HPDE6-E6E7 (cell line): ENCODE results near the gene VPS35.

Experiments
- DNase-seq: peaks from one replicate; pipeline ENCODE4 v3.0.0; 2011; ENCODE audit warnings: missing footprints; ENCODE audit errors: extremely low spot score

Gene VPS35

DNA sequence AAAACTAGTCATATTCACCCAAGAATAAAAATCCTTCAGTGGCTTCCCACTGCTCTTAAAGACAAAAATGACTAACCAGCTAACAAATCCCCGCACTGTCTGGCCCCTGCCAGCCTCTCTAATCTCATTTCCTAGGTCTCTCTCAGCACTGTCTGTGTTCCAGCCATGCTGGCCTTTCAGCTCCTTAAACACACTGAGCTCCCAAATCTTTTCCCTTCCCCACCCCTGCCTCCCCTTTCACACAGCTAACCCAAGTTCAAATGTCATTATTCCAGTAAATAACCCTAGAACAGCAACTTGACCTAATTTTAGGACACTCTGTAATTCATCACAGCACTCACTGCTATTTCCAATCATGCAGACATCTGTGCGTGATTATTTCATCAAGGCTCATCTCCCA, 75.6 kb downstream of the VPS35 start:
- no peak for DNase-seq

DNA sequence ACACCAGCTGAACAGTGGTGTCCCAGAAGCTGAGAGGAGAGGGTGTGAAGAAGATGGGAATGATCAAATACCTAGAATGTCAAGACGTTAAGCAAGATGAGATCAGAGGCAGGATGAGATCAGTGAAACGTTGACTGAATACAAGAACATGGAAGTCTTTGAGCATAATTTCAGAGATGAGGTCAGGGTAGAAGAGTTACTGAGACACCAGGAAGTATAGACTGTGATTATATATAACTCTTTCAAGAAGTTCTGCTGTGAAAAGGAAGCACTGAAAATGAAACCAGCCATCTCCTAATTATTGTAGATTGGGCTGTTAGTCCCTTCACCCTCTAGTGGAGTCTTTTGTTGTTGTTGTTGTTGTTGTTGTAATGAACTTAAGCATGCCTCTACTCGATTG, 76.9 kb downstream of the VPS35 start:
- DNase-seq: no peak

DNA sequence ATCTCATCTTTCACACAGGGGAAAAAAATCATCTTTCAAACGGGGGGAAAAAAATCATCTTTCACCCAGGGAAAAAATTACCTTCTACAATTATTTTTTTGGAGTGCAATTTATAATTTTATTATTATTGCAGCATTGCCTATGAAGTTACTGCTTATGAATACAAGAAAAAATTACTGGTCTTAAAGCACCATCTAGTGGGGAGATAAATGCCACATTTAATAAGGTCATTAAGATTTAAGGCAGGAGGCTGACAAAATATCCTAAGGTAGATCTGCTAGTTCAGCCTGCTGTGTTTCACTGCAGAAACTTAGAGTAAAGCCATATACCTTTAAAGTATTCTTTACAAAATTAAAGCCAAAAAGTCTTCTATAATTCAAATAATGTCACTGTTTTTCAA, 81.4 kb downstream of the VPS35 start:
- no peak for DNase-seq

DNA sequence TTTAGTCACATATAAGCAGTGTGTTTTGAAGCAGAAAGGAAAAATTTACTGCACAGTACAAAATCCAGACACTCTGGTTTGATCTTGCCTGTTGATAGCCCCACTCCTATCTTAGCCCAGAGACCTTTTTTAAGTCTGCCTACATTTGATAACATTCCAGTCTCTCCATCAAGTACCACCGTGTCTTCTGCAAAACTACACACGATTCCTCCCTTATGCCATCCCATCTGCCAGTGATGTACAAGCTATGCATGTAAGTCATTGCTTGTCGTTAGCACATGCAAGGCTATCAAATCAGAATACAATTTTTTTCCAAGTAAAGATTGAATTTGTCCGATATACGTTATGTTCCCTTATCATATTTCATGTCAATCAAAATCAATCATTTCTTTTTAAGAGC, 82.7 kb downstream of the VPS35 start:
- DNase-seq: no peak
